Esophagus muscularis mucosa (tissue), 4 donors: Measurements from ENCODE around the gene DYNC1I1.

ENCODE experiments used
- EP300 ChIP-seq: sonication (generic); formaldehyde crosslinking; IDR thresholded peaks from one replicate; pipeline ENCODE4 v1.6.1; 2017; ENCODE audit warnings: antibody characterized with exemption
- POLR2A ChIP-seq: fragments of 450-650 bp; IDR thresholded peaks from one replicate; pipeline ENCODE4 v1.6.1; 2017; ENCODE audit warnings: antibody characterized with exemption, moderate library complexity, mild to moderate bottlenecking, low read depth
- POLR2AphosphoS5 ChIP-seq, 2 donors: sonication (generic); formaldehyde crosslinking; IDR thresholded peaks; one replicate each; pipeline ENCODE4 v1.6.1; 2017; ENCODE audit warnings: antibody characterized with exemption in 2 of 2
- TF ChIP-seq, protein P1 (sequence below), 3 experiments: fragments of 200-600 bp in 2 of 3; fragments of 450-650 bp in 1 of 3; sonication (generic) in 2 of 3; IDR thresholded peaks; one replicate each; pipeline ENCODE4 v1.5.1; 2017 to 2019; ENCODE audit warnings: antibody characterized with exemption in 3 of 3, mild to moderate bottlenecking in 2 of 3, moderate library complexity in 1 of 3

DNA sequence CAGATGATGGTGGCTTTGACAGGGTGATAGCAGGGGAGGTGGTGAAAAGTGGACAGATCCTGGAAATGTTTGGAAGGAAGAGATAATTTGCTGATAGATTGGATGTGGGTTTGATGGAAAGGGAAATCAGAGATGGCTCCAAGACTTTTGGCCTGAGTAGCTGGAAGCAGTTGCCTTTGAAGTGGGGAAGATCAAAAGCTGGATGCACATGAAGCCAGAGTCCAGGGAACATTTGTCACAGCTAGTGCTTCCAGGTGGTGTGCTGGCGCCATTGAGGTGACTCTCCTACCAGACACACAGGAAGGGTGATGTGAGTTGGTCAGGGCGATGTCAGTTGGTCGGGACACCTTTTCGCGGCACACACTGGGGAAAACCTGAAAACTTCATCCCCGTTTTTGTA lies 15.9 kb downstream of the DYNC1I1 start:
- TF ChIP-seq, protein P1, sequence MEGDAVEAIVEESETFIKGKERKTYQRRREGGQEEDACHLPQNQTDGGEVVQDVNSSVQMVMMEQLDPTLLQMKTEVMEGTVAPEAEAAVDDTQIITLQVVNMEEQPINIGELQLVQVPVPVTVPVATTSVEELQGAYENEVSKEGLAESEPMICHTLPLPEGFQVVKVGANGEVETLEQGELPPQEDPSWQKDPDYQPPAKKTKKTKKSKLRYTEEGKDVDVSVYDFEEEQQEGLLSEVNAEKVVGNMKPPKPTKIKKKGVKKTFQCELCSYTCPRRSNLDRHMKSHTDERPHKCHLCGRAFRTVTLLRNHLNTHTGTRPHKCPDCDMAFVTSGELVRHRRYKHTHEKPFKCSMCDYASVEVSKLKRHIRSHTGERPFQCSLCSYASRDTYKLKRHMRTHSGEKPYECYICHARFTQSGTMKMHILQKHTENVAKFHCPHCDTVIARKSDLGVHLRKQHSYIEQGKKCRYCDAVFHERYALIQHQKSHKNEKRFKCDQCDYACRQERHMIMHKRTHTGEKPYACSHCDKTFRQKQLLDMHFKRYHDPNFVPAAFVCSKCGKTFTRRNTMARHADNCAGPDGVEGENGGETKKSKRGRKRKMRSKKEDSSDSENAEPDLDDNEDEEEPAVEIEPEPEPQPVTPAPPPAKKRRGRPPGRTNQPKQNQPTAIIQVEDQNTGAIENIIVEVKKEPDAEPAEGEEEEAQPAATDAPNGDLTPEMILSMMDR (IDR thresholded peaks at IDR 0.05), result no peak
- TF ChIP-seq POLR2AphosphoS5 (IDR thresholded peaks at IDR 0.05) (no peak), POLR2A (no peak), EP300 (no peak)
